Muscle layer of colon (tissue), 2 donors: ENCODE data around the gene ZFYVE9.

Source experiments
- H3K27ac ChIP-seq: one replicate; pipeline ENCODE4 v1.7.0; 2013; ENCODE audit warnings: low read depth, mild to moderate bottlenecking, low read length, moderate library complexity
- H3K27me3 ChIP-seq, 2 donors: one replicate each; pipeline ENCODE4 v1.7.0; 2013; ENCODE audit warnings: low read length in 2 of 2, mild to moderate bottlenecking in 2 of 2; ENCODE audit not compliant: insufficient read depth in 2 of 2, control insufficient read depth in 1 of 2
- H3K36me3 ChIP-seq: one replicate; pipeline ENCODE4 v1.7.0; 2013; ENCODE audit warnings: mild to moderate bottlenecking, low read length; ENCODE audit not compliant: insufficient read depth
- H3K4me1 ChIP-seq: one replicate; pipeline ENCODE4 v1.7.0; 2013; ENCODE audit warnings: mild to moderate bottlenecking, low read length; ENCODE audit not compliant: insufficient read depth
- H3K4me3 ChIP-seq, 2 donors: one replicate each; pipeline ENCODE4 v1.7.0; 2013; ENCODE audit warnings: low read length in 2 of 2, low read depth in 1 of 2, mild to moderate bottlenecking in 1 of 2, moderate library complexity in 1 of 2
- H3K9ac ChIP-seq: one replicate; pipeline ENCODE4 v1.7.0; 2013; ENCODE audit warnings: low read length
- H3K9me3 ChIP-seq: one replicate; pipeline ENCODE4 v1.7.0; 2013; ENCODE audit warnings: mild to moderate bottlenecking, low read length
- donor health status: abdominal sarcoma.
- donor health status: Adenocarcinoma of cecum.

Gene ZFYVE9

GRCh38 chr1:52264530-52265115, 122.7 kb downstream of the ZFYVE9 start:
- Histone ChIP-seq H3K4me1 (no peaks in the 10 kb centered on the region), H3K27me3 (no peaks in the 10 kb centered on the region)

GRCh38 chr1:52266507-52266906, 124.6 kb downstream of the ZFYVE9 start:
- Histone ChIP-seq H3K27ac (no peak overlapping the region), H3K4me3 (no peak overlapping the region), H3K9me3 (no peaks in the 10 kb centered on the region), H3K9ac (no peak overlapping the region), H3K36me3 (peaks cover 5% of the 10 kb centered on the region), H3K27me3 (no peaks in the 10 kb centered on the region), H3K4me1 (no peaks in the 10 kb centered on the region)

More at GRCh38 chr1:52264530-52265115, 122.7 kb downstream of the ZFYVE9 start:
- Histone ChIP-seq H3K36me3 (peaks cover 5% of the 10 kb centered on the region), H3K9ac (no peak overlapping the region), H3K9me3 (no peaks in the 10 kb centered on the region), H3K4me3 (no peak overlapping the region), H3K27ac (no peak overlapping the region)

- no peak overlapping the region for H3K4me3 ChIP-seq
- no peaks in the 10 kb centered on the region for H3K4me1 ChIP-seq
- no peak overlapping the region for H3K9ac ChIP-seq
- no peaks in the 10 kb centered on the region for H3K9me3 ChIP-seq
- H3K27me3 ChIP-seq, result no peaks in the 10 kb centered on the region
- peaks cover 5% of the 10 kb centered on the region for H3K36me3 ChIP-seq
- H3K27ac ChIP-seq, result no peak overlapping the region
Measured at GRCh38 chr1:52268372-52268771, 126.5 kb downstream of the ZFYVE9 start.

GRCh38 chr1:52281518-52281917, 139.6 kb downstream of the ZFYVE9 start:
- H3K4me3 ChIP-seq, result no peak overlapping the region
- H3K27ac ChIP-seq, result no peak overlapping the region
- H3K36me3 ChIP-seq, result peaks cover 15% of the 10 kb centered on the region
- H3K4me1 ChIP-seq, result no peaks in the 10 kb centered on the region
- no peaks in the 10 kb centered on the region for H3K9me3 ChIP-seq
- H3K9ac ChIP-seq, result no peak overlapping the region
- H3K27me3 ChIP-seq, result no peaks in the 10 kb centered on the region

GRCh38 chr1:52288286-52288685, 146.4 kb downstream of the ZFYVE9 start:
- H3K9ac ChIP-seq, result no peak overlapping the region
- H3K27ac ChIP-seq, result no peak overlapping the region
- no peaks in the 10 kb centered on the region for H3K9me3 ChIP-seq
- H3K4me3 ChIP-seq, result no peak overlapping the region
- no peaks in the 10 kb centered on the region for H3K36me3 ChIP-seq
- H3K4me1 ChIP-seq, result no peaks in the 10 kb centered on the region
- no peaks in the 10 kb centered on the region for H3K27me3 ChIP-seq

GRCh38 chr1:52294580-52294979, 152.7 kb downstream of the ZFYVE9 start:
- Histone ChIP-seq H3K9ac (no peak overlapping the region), H3K36me3 (peaks cover 6% of the 10 kb centered on the region), H3K27ac (no peak overlapping the region), H3K9me3 (no peaks in the 10 kb centered on the region), H3K4me3 (no peak overlapping the region), H3K4me1 (no peaks in the 10 kb centered on the region), H3K27me3 (no peaks in the 10 kb centered on the region)

- H3K36me3 ChIP-seq, result peaks cover 6% of the 10 kb centered on the region
- H3K4me3 ChIP-seq, result no peak overlapping the region
- no peak overlapping the region for H3K27ac ChIP-seq
- H3K9me3 ChIP-seq, result no peaks in the 10 kb centered on the region
- H3K4me1 ChIP-seq, result no peaks in the 10 kb centered on the region
- H3K9ac ChIP-seq, result no peak overlapping the region
- H3K27me3 ChIP-seq, result no peaks in the 10 kb centered on the region
Measured at GRCh38 chr1:52296345-52296744, 154.5 kb downstream of the ZFYVE9 start.

- Histone ChIP-seq H3K27me3 (no peaks in the 10 kb centered on the region), H3K36me3 (peaks cover 7% of the 10 kb centered on the region), H3K27ac (no peak overlapping the region), H3K4me3 (no peak overlapping the region), H3K9ac (no peak overlapping the region), H3K4me1 (no peaks in the 10 kb centered on the region), H3K9me3 (no peaks in the 10 kb centered on the region)
Measured at GRCh38 chr1:52305417-52306226, 163.7 kb downstream of the ZFYVE9 start.

- Histone ChIP-seq H3K4me1 (no peaks in the 10 kb centered on the region), H3K36me3 (peaks cover 7% of the 10 kb centered on the region), H3K27ac (no peak overlapping the region), H3K9ac (no peak overlapping the region), H3K27me3 (no peaks in the 10 kb centered on the region), H3K4me3 (no peak overlapping the region), H3K9me3 (no peaks in the 10 kb centered on the region)
Measured at GRCh38 chr1:52306227-52307006, 164.5 kb downstream of the ZFYVE9 start.

- H3K36me3 ChIP-seq, result no peaks in the 10 kb centered on the region
- no peak overlapping the region for H3K27ac ChIP-seq
- no peak overlapping the region for H3K4me3 ChIP-seq
- no peaks in the 10 kb centered on the region for H3K9me3 ChIP-seq
- no peaks in the 10 kb centered on the region for H3K4me1 ChIP-seq
- H3K9ac ChIP-seq, result no peak overlapping the region
- no peaks in the 10 kb centered on the region for H3K27me3 ChIP-seq
Measured at GRCh38 chr1:52321061-52321460, 179.2 kb downstream of the ZFYVE9 start.

GRCh38 chr1:52323731-52324130, 181.8 kb downstream of the ZFYVE9 start:
- Histone ChIP-seq H3K9ac (no peak overlapping the region), H3K4me3 (no peak overlapping the region), H3K27ac (no peak overlapping the region), H3K9me3 (no peaks in the 10 kb centered on the region), H3K27me3 (no peaks in the 10 kb centered on the region), H3K4me1 (no peaks in the 10 kb centered on the region), H3K36me3 (no peaks in the 10 kb centered on the region)
